Esophagus squamous epithelium (tissue), 5 donors: ENCODE data around the gene MECP2. TPM values are rescaled to one million over a fixed set of nuclear protein-coding genes. Genes with fewer than 3 reads are reported as not detected.

Experiments used
- DNase-seq: peaks from one replicate; lab custom pipeline; 2025; lab: John Stamatoyannopoulos, UW
- H3K27ac ChIP-seq, 4 donors: fragments of 200-600 bp; sonication (generic); one replicate each; pipeline ENCODE4 v1.5.1; 2016 to 2019; ENCODE audit warnings: mild to moderate bottlenecking in 1 of 4
- H3K27me3 ChIP-seq, 4 donors: fragments of 200-600 bp; sonication (generic); 1 replicate in 3 of 4; 2 replicates in 1 of 4; pipeline versions ENCODE4 v1.5.1 to v1.6.0; 2017 to 2021; ENCODE audit warnings: antibody characterized with exemption in 1 of 4
- H3K36me3 ChIP-seq, 3 donors: fragments of 200-600 bp; sonication (generic); one replicate each; pipeline ENCODE4 v1.5.1; 2016 to 2019
- H3K4me1 ChIP-seq, 3 donors: fragments of 200-600 bp; sonication (generic); one replicate each; pipeline ENCODE4 v1.5.1; 2017 to 2019
- H3K4me3 ChIP-seq, 4 donors: fragments of 200-600 bp; sonication (generic); 1 replicate in 3 of 4; 2 replicates in 1 of 4; pipeline ENCODE4 v1.5.1; 2016 to 2019; ENCODE audit warnings: mild to moderate bottlenecking in 2 of 4, moderate library complexity in 1 of 4
- H3K9me3 ChIP-seq, 3 donors: fragments of 200-600 bp; sonication (generic); one replicate each; pipeline ENCODE4 v1.5.1; 2016 to 2019
- CTCF ChIP-seq, 6 experiments: fragments of 450-650 bp in 4 of 6; fragments of 200-600 bp in 2 of 6; sonication (generic) in 2 of 6; IDR thresholded peaks; one replicate each; pipeline ENCODE4 v1.5.1; 2016 to 2019; ENCODE audit warnings: antibody characterized with exemption in 6 of 6, mild to moderate bottlenecking in 4 of 6, moderate library complexity in 4 of 6
- POLR2A ChIP-seq, 4 donors: fragments of 450-650 bp; IDR thresholded peaks; one replicate each; pipeline ENCODE4 v1.6.1; 2017; ENCODE audit warnings: antibody characterized with exemption in 4 of 4, mild to moderate bottlenecking in 4 of 4, moderate library complexity in 3 of 4
- WGBS, 2 donors: methylation state at CpG; one replicate each; pipeline ENCODE4 v1.1.5; 2018; 5-methylcytosine and 5-hydroxymethylcytosine counted together
- intact Hi-C: fragments of 100-400 bp; cut with DNase I; formaldehyde crosslinking; loops from one replicate; pipeline ENCODE4 v1.15.0; 2022
- total RNA-seq, 4 donors: library from RNA; depleted of rRNA; stranded (reverse); fragments of >200 nt; gene quantifications; one replicate each; pipeline ENCODE4 v1.1.0, GENCODE V29; 2016
- donor health status: DM: yes; HTN: yes; CAD: no.

The MECP2 gene
- total RNA-seq, 4 donors from 2014 or later: 17.7 to 38.7 (median 25.4) TPM

GRCh38 chrX:154057791-154058190 lies 39.7 kb downstream of the MECP2 start:
- WGBS, 2 donors: 100% methylated on average over 1 of the region's 1 CpG; no CpG with 5 or more reads in 1 of the 2 donors
- Histone ChIP-seq H3K27ac (peak overlapping the region in 1 of 4 donors; percentile 44), H3K27me3 (no peaks in the 10 kb centered on the region), H3K36me3 (no peaks in the 10 kb centered on the region), H3K4me1 (peaks cover 0 to 62% (median 9%) of the 10 kb centered on the region in 3 donors), H3K9me3 (no peaks in the 10 kb centered on the region), H3K4me3 (no peak overlapping the region)
- intact Hi-C loops: no loop called here
- DNase-seq: no peak
- no peak for TF ChIP-seq POLR2A (IDR thresholded peaks at IDR 0.05)
- no peak for TF ChIP-seq CTCF (IDR thresholded peaks at IDR 0.05)

GRCh38 chrX:154056770-154057241 lies 40.7 kb downstream of the MECP2 start:
- WGBS, 2 donors: 48 to 56% methylated on average over 4 to 8 of the region's 8 CpGs
- no peaks in the 10 kb centered on the region for H3K9me3 ChIP-seq
- no peak overlapping the region for H3K4me3 ChIP-seq
- TF ChIP-seq CTCF (IDR thresholded peaks at IDR 0.05) (no peak), POLR2A (IDR thresholded peaks at IDR 0.05) (no peak)
- peak overlapping the region in 2 of 4 donors; percentile 25 to 44 for H3K27ac ChIP-seq
- no peak for DNase-seq
- no peaks in the 10 kb centered on the region for H3K36me3 ChIP-seq
- H3K27me3 ChIP-seq: no peaks in the 10 kb centered on the region
- intact Hi-C loops: no loop called here
- H3K4me1 ChIP-seq: peaks cover 0 to 54% (median 9%) of the 10 kb centered on the region in 3 donors

- intact Hi-C loops: no loop called here
- no peak overlapping the region for H3K4me3 ChIP-seq
- WGBS, 2 donors: 13 to 26% methylated on average over 5 to 7 of the region's 8 CpGs
- H3K27me3 ChIP-seq: no peaks in the 10 kb centered on the region
- peak; percentile 12 for DNase-seq
- H3K9me3 ChIP-seq: no peaks in the 10 kb centered on the region
- peak overlapping the region in 2 of 4 donors; percentile 5 to 48 for H3K27ac ChIP-seq
- peaks cover 0 to 8% (median 0%) of the 10 kb centered on the region in 3 donors for H3K36me3 ChIP-seq
- H3K4me1 ChIP-seq: peaks cover 0 to 57% (median 26%) of the 10 kb centered on the region in 3 donors
- no peak for TF ChIP-seq POLR2A (IDR thresholded peaks at IDR 0.05)
- peak; percentile 46 to 66 (median 59) for TF ChIP-seq CTCF (IDR thresholded peaks at IDR 0.05)
Measured at GRCh38 chrX:154051201-154051810, 46.2 kb downstream of the MECP2 start.

- intact Hi-C loops: no loop called here
- Histone ChIP-seq H3K27me3 (no peaks in the 10 kb centered on the region), H3K4me3 (no peak overlapping the region), H3K27ac (peak overlapping the region in 3 of 4 donors; percentile 13 to 50 (median 48)), H3K4me1 (peaks cover 0 to 68% (median 31%) of the 10 kb centered on the region in 3 donors), H3K9me3 (no peaks in the 10 kb centered on the region), H3K36me3 (peaks cover 0 to 8% (median 0%) of the 10 kb centered on the region in 3 donors)
- no peak for TF ChIP-seq CTCF (IDR thresholded peaks at IDR 0.05)
- no peak for TF ChIP-seq POLR2A (IDR thresholded peaks at IDR 0.05)
- 59 to 79% methylated on average over 6 to 7 of the region's 7 CpGs for WGBS, 2 donors
- DNase-seq: no peak
Measured at GRCh38 chrX:154050113-154050495, 47.4 kb downstream of the MECP2 start.
